CD14-positive monocyte (primary cell): Measurements from ENCODE around the gene SLC25A19. TPM values are rescaled to one million over a fixed set of nuclear protein-coding genes. Genes with fewer than 3 reads are reported as not detected.

Source experiments
- DNase-seq, 3 donors: peaks; one replicate each; pipeline ENCODE4 v3.0.0-alpha.2; 2011 to 2022
- H2AFZ ChIP-seq: 2 replicates; pipeline ENCODE4 v1.6.0; 2012; ENCODE audit warnings: mild to moderate bottlenecking, low read depth, low read length, inconsistent platforms; ENCODE audit not compliant: insufficient read depth, poor library complexity, severe bottlenecking
- H3K27ac ChIP-seq, 2 donors: 1 replicate in 1 of 2; 2 replicates in 1 of 2; pipeline ENCODE4 v1.5.1; 2012 to 2013; ENCODE audit warnings: low read length in 2 of 2, control low read depth in 1 of 2, inconsistent platforms in 1 of 2, low read depth in 1 of 2, mild to moderate bottlenecking in 1 of 2
- H3K27me3 ChIP-seq, 2 donors: one replicate each; pipeline versions ENCODE4 v1.6.0 to v1.6.1; 2011 to 2013; ENCODE audit warnings: low read length in 2 of 2; ENCODE audit not compliant: control insufficient read depth in 2 of 2, insufficient read depth in 2 of 2
- H3K36me3 ChIP-seq, 2 donors: replicated peaks in 1 of 2; 1 replicate in 1 of 2; 2 replicates in 1 of 2; pipeline versions ENCODE4 v1.5.1 to v1.6.1; 2012 to 2013; ENCODE audit warnings: low read length in 2 of 2, control low read depth in 1 of 2, inconsistent platforms in 1 of 2, mild to moderate bottlenecking in 1 of 2; ENCODE audit not compliant: insufficient read depth in 2 of 2, control insufficient read depth in 1 of 2
- H3K4me1 ChIP-seq, 2 donors: 1 replicate in 1 of 2; 2 replicates in 1 of 2; pipeline versions ENCODE4 v1.5.1 to v1.6.1; 2012 to 2013; ENCODE audit warnings: low read length in 2 of 2, control low read depth in 1 of 2, inconsistent platforms in 1 of 2, mild to moderate bottlenecking in 1 of 2, moderate library complexity in 1 of 2; ENCODE audit not compliant: insufficient read depth in 2 of 2, control insufficient read depth in 1 of 2
- H3K4me2 ChIP-seq: replicated peaks from 2 replicates; pipeline ENCODE3; 2012; ENCODE audit warnings: low read length, moderate library complexity, mild to moderate bottlenecking; ENCODE audit not compliant: poor library complexity, severe bottlenecking; ENCODE audit errors: extremely low read depth
- H3K4me3 ChIP-seq, 3 experiments: fragments of 200-600 bp in 1 of 3; sonication (generic) in 1 of 3; replicated peaks in 1 of 3; 1 replicate in 2 of 3; 2 replicates in 1 of 3; pipeline ENCODE4 v1.5.1; 2011 to 2013; ENCODE audit warnings: low read length in 3 of 3, mild to moderate bottlenecking in 3 of 3, control low read depth in 2 of 3, low read depth in 2 of 3, inconsistent platforms in 1 of 3, moderate library complexity in 1 of 3
- H3K79me2 ChIP-seq: 2 replicates; pipeline ENCODE4 v1.6.0; 2012; ENCODE audit warnings: mild to moderate bottlenecking, control low read depth, inconsistent platforms, low read length, moderate library complexity; ENCODE audit not compliant: insufficient read depth
- H3K9ac ChIP-seq: 2 replicates; pipeline ENCODE4 v1.6.0; 2017; ENCODE audit warnings: low read length, mild to moderate bottlenecking; ENCODE audit not compliant: insufficient read depth, poor library complexity, severe bottlenecking
- H3K9me3 ChIP-seq, 2 donors: replicated peaks in 1 of 2; 1 replicate in 1 of 2; 2 replicates in 1 of 2; pipeline versions ENCODE4 v1.5.1 to v1.6.1; 2012 to 2013; ENCODE audit warnings: low read length in 2 of 2, control low read depth in 1 of 2; ENCODE audit not compliant: control insufficient read depth in 1 of 2, insufficient read depth in 1 of 2
- H4K20me1 ChIP-seq: 2 replicates; pipeline ENCODE4 v1.6.0; 2012; ENCODE audit warnings: mild to moderate bottlenecking, low read length, control low read depth, moderate library complexity; ENCODE audit not compliant: insufficient read depth
- H3K27ac Mint-ChIP-seq, 7 donors: one replicate each; pipeline ENCODE4 v1.8.0; 2020; ENCODE audit warnings: mild to moderate bottlenecking in 7 of 7, mixed read lengths in 7 of 7, moderate library complexity in 6 of 7, inconsistent platforms in 2 of 7
- H3K27me3 Mint-ChIP-seq, 3 donors: one replicate each; pipeline ENCODE4 v1.8.0; 2021 to 2022; ENCODE audit warnings: low read depth in 3 of 3, mild to moderate bottlenecking in 3 of 3, mixed read lengths in 3 of 3, moderate library complexity in 3 of 3, inconsistent platforms in 1 of 3
- H3K36me3 Mint-ChIP-seq, 2 donors: one replicate each; pipeline ENCODE4 v1.8.0; 2020; ENCODE audit warnings: mixed read lengths in 2 of 2, inconsistent platforms in 1 of 2, mild to moderate bottlenecking in 1 of 2
- H3K4me1 Mint-ChIP-seq: one replicate; pipeline ENCODE4 v1.8.0; 2020; ENCODE audit warnings: mild to moderate bottlenecking, mixed read lengths
- H3K4me3 Mint-ChIP-seq, 2 donors: one replicate each; pipeline ENCODE4 v1.8.0; 2020; ENCODE audit warnings: mild to moderate bottlenecking in 2 of 2, mixed read lengths in 2 of 2, moderate library complexity in 1 of 2
- H3K9me3 Mint-ChIP-seq, 7 donors: one replicate each; pipeline ENCODE4 v1.8.0; 2020 to 2022; ENCODE audit warnings: mixed read lengths in 7 of 7, mild to moderate bottlenecking in 6 of 7, moderate library complexity in 6 of 7, inconsistent platforms in 2 of 7
- CTCF ChIP-seq: fragments of 200-600 bp; IDR thresholded peaks from one replicate; pipeline ENCODE4 v1.8.0; 2022; ENCODE audit warnings: antibody characterized with exemption, mild to moderate bottlenecking
- WGBS: methylation state at CpG from one replicate; pipeline ENCODE4 v1.1.5; 2013; ENCODE audit warnings: missing lambda C conversion rate; ENCODE audit not compliant: insufficient coverage; 5-methylcytosine and 5-hydroxymethylcytosine counted together
- intact Hi-C, 2 donors: fragments of 100-400 bp; cut with micrococcal nuclease; formaldehyde crosslinking; loops; one replicate each; pipeline versions ENCODE4 v1.15.0 to v1.15.1; 2023
- polyA plus RNA-seq, 3 donors: library from polyadenylated mRNA; depleted of rRNA in 1 of 3; unstranded in 2 of 3; stranded (reverse) in 1 of 3; fragments of 300-500 nt in 2 of 3; fragments of >200 nt in 1 of 3; fragmentation: Illumina TruSeq in 2 of 3; gene quantifications; 1 replicate in 2 of 3; 2 replicates in 1 of 3; pipeline ENCODE4 v1.2.3, GENCODE V29; 2012 to 2021

SLC25A19 gene
- polyA plus RNA-seq, 3 donors, result 14.4 to 21.5 (median 18.8) TPM

- Histone ChIP-seq H3K9ac (peak overlapping the region; percentile 37), H3K4me2 (peak overlapping the region; percentile 37), H3K36me3 (peaks cover 45 to 62% of the 10 kb centered on the region in 2 donors), H2AFZ (no peak overlapping the region), H3K4me3 (peak overlapping the region in 1 of 3 experiments; percentile 33), H3K79me2 (peaks cover 100% of the 10 kb centered on the region), H3K27ac (peak overlapping the region; percentile 63 to 80), H3K9me3 (no peaks in the 10 kb centered on the region), H4K20me1 (peaks cover 89% of the 10 kb centered on the region), H3K4me1 (peaks cover 51 to 54% of the 10 kb centered on the region in 2 donors), H3K27me3 (no peaks in the 10 kb centered on the region)
- H3K36me3 Mint-ChIP-seq, result peaks cover 55 to 80% of the 10 kb centered on the region in 2 donors
- H3K27ac Mint-ChIP-seq, result peak overlapping the region; percentile 76 to 90 (median 86)
- H3K4me3 Mint-ChIP-seq, result peak overlapping the region in 1 of 2 donors; percentile 55
- peaks cover 0 to 3% (median 0%) of the 10 kb centered on the region in 7 donors for H3K9me3 Mint-ChIP-seq
- H3K4me1 Mint-ChIP-seq, result peaks cover 54% of the 10 kb centered on the region
- intact Hi-C loops, result loop anchor here in 1 of 2 donors (5.0 kb wide), 1 partner anchor 34 kb away; no protein-coding TSS in a partner anchor
- WGBS, result 11% methylated on average over 1 of the region's 5 CpGs
- no peaks in the 10 kb centered on the region for H3K27me3 Mint-ChIP-seq
- TF ChIP-seq CTCF, result no peak
- DNase-seq, result peak in 1 of 3 donors; percentile 37
These were observed 37.1 kb upstream of the SLC25A19 start for GRCh38 chr17:75326226-75326848.

GRCh38 chr17:75325827-75326225 lies 36.6 kb upstream of the SLC25A19 start:
- H3K4me1 ChIP-seq, result peaks cover 51 to 54% of the 10 kb centered on the region in 2 donors
- peaks cover 57 to 80% of the 10 kb centered on the region in 2 donors for H3K36me3 Mint-ChIP-seq
- H3K79me2 ChIP-seq, result peaks cover 100% of the 10 kb centered on the region

More at GRCh38 chr17:75325827-75326225, 36.6 kb upstream of the SLC25A19 start:
- peak in 1 of 3 donors; percentile 83 for DNase-seq
- intact Hi-C loops, result loop anchor here in 1 of 2 donors (5.0 kb wide), 1 partner anchor 34 kb away; no protein-coding TSS in a partner anchor
- H3K4me1 Mint-ChIP-seq, result peaks cover 54% of the 10 kb centered on the region
- no peak for TF ChIP-seq CTCF
- peak overlapping the region; percentile 76 to 90 (median 86) for H3K27ac Mint-ChIP-seq
- no peaks in the 10 kb centered on the region for H3K9me3 ChIP-seq
- peak overlapping the region; percentile 37 for H3K4me2 ChIP-seq
- peak overlapping the region; percentile 37 for H3K9ac ChIP-seq
- H3K4me3 Mint-ChIP-seq, result peak overlapping the region in 1 of 2 donors; percentile 55
- peak overlapping the region in 1 of 3 experiments; percentile 33 for H3K4me3 ChIP-seq
- H3K9me3 Mint-ChIP-seq, result peaks cover 0 to 3% (median 0%) of the 10 kb centered on the region in 7 donors
- peak overlapping the region; percentile 63 to 80 for H3K27ac ChIP-seq
- H2AFZ ChIP-seq, result no peak overlapping the region
- H3K27me3 ChIP-seq, result no peaks in the 10 kb centered on the region
- WGBS, result 3% methylated on average over 6 of the region's 7 CpGs
- H3K36me3 ChIP-seq, result peaks cover 45 to 62% of the 10 kb centered on the region in 2 donors
- peaks cover 84% of the 10 kb centered on the region for H4K20me1 ChIP-seq
- H3K27me3 Mint-ChIP-seq, result no peaks in the 10 kb centered on the region
